WTC11 (cell line): ENCODE data around the gene IFT88. TPM values are rescaled to one million over a fixed set of nuclear protein-coding genes. Genes with fewer than 3 reads are reported as not detected.

Experiments
- ATAC-seq: fragments of 200-7000 bp; cut with Tn5 transposase; 2 replicates; pipeline ENCODE4 v1.10.0; 2021; ENCODE audit warnings: mild to moderate bottlenecking, moderate library complexity
- CTCF ChIA-PET: fragments of 300-600 bp; sonication (Branson Sonifier 250); formaldehyde crosslinking; loops from one replicate; lab custom pipeline; 2021; ENCODE audit warnings: antibody characterized with exemption; lab: Charles Lee
- POLR2A ChIA-PET: fragments of 350-600 bp; sonication (Branson Sonifier 250); formaldehyde crosslinking; loops from one replicate; lab custom pipeline; 2021; ENCODE audit warnings: antibody characterized with exemption; lab: Charles Lee
- DNase-seq: peaks from one replicate; pipeline ENCODE4 v3.0.0; 2021; ENCODE audit warnings: low spot score
- H3K27ac Mint-ChIP-seq: 2 replicates; pipeline ENCODE4 v1.8.0; 2021; ENCODE audit warnings: mixed read lengths
- H3K27me3 Mint-ChIP-seq: 2 replicates; pipeline ENCODE4 v1.8.0; 2021; ENCODE audit warnings: low read depth, mild to moderate bottlenecking, moderate library complexity, mixed read lengths
- H3K36me3 Mint-ChIP-seq: 2 replicates; pipeline ENCODE4 v1.8.0; 2021; ENCODE audit warnings: mixed read lengths
- H3K4me1 Mint-ChIP-seq: 2 replicates; pipeline ENCODE4 v1.8.0; 2022; ENCODE audit warnings: mixed read lengths
- H3K4me3 Mint-ChIP-seq: 2 replicates; pipeline ENCODE4 v1.8.0; 2021; ENCODE audit warnings: mild to moderate bottlenecking, moderate library complexity, mixed read lengths
- H3K9me3 Mint-ChIP-seq: 2 replicates; pipeline ENCODE4 v1.8.0; 2021; ENCODE audit warnings: mixed read lengths
- ARID4B ChIP-seq: sonication (generic); formaldehyde crosslinking; IDR thresholded peaks from 2 replicates; pipeline ENCODE4 v1.8.0; 2023; ENCODE audit warnings: missing genetic modification reagents, mild to moderate bottlenecking, borderline replicate concordance
- CREM ChIP-seq: sonication (generic); formaldehyde crosslinking; IDR thresholded peaks from 2 replicates; pipeline ENCODE4 v1.8.1; 2022; ENCODE audit warnings: mild to moderate bottlenecking, missing genetic modification reagents, moderate library complexity
- E2F1 ChIP-seq: sonication (generic); formaldehyde crosslinking; IDR thresholded peaks from 2 replicates; pipeline ENCODE4 v1.8.0; 2022; ENCODE audit warnings: mild to moderate bottlenecking, missing genetic modification reagents
- E2F4 ChIP-seq: sonication (generic); formaldehyde crosslinking; IDR thresholded peaks from 2 replicates; pipeline ENCODE4 v1.8.1; 2022; ENCODE audit warnings: low read depth, mild to moderate bottlenecking, moderate library complexity, missing genetic modification reagents, borderline replicate concordance
- ELF4 ChIP-seq: sonication (generic); formaldehyde crosslinking; IDR thresholded peaks from 2 replicates; pipeline ENCODE4 v1.8.1; 2022; ENCODE audit warnings: low read depth, mild to moderate bottlenecking, moderate library complexity, missing genetic modification reagents
- EMX1 ChIP-seq: fragments of 250-450 bp; sonication (Bioruptor Pico); IDR thresholded peaks from 2 replicates; pipeline ENCODE4 v1.8.0; 2021; ENCODE audit warnings: mild to moderate bottlenecking
- ETV6 ChIP-seq: sonication (generic); formaldehyde crosslinking; IDR thresholded peaks from 2 replicates; pipeline ENCODE4 v1.8.1; 2022; ENCODE audit warnings: mild to moderate bottlenecking, missing genetic modification reagents
- FOXJ3 ChIP-seq: sonication (generic); formaldehyde crosslinking; IDR thresholded peaks from 2 replicates; pipeline ENCODE4 v1.9.0; 2021; ENCODE audit warnings: missing genetic modification reagents, mild to moderate bottlenecking, borderline replicate concordance
- GABPB1 ChIP-seq: sonication (generic); formaldehyde crosslinking; IDR thresholded peaks from 2 replicates; pipeline ENCODE4 v1.8.1; 2023; ENCODE audit warnings: mild to moderate bottlenecking, missing genetic modification reagents
- HMGXB4 ChIP-seq: sonication (generic); formaldehyde crosslinking; IDR thresholded peaks from 2 replicates; pipeline ENCODE4 v1.8.1; 2023; ENCODE audit warnings: mild to moderate bottlenecking, moderate library complexity, missing genetic modification reagents
- IRF2 ChIP-seq: sonication (generic); formaldehyde crosslinking; IDR thresholded peaks from 2 replicates; pipeline ENCODE4 v1.8.0; 2022; ENCODE audit warnings: low read depth, missing genetic modification reagents, borderline replicate concordance
- RORB ChIP-seq: fragments of 250-450 bp; sonication (Bioruptor Pico); IDR thresholded peaks from 2 replicates; pipeline ENCODE4 v1.9.0; 2021; ENCODE audit warnings: mild to moderate bottlenecking
- STAT6 ChIP-seq: sonication (generic); formaldehyde crosslinking; conservative IDR thresholded peaks from 2 replicates; pipeline ENCODE4 v1.8.1; 2023; ENCODE audit warnings: mild to moderate bottlenecking, low read depth, missing genetic modification reagents, moderate library complexity
- TEAD1 ChIP-seq: sonication (generic); formaldehyde crosslinking; IDR thresholded peaks from 2 replicates; pipeline ENCODE4 v1.8.0; 2022; ENCODE audit warnings: mild to moderate bottlenecking, missing genetic modification reagents
- TEAD4 ChIP-seq: sonication (generic); formaldehyde crosslinking; IDR thresholded peaks from 2 replicates; pipeline ENCODE4 v1.8.0; 2022; ENCODE audit warnings: mild to moderate bottlenecking, missing genetic modification reagents
- ZMAT4 ChIP-seq: fragments of 250-450 bp; sonication (Bioruptor Pico); IDR thresholded peaks from 2 replicates; pipeline ENCODE4 v1.9.0; 2021; ENCODE audit warnings: mild to moderate bottlenecking
- ZNF317 ChIP-seq: sonication (generic); formaldehyde crosslinking; IDR thresholded peaks from 2 replicates; pipeline ENCODE4 v1.8.1; 2023; ENCODE audit warnings: low read depth, mild to moderate bottlenecking, moderate library complexity, missing genetic modification reagents, borderline replicate concordance
- ZNF425 ChIP-seq: fragments of 250-450 bp; sonication (Bioruptor Pico); conservative IDR thresholded peaks from 2 replicates; pipeline ENCODE4 v1.9.0; 2021; ENCODE audit warnings: mild to moderate bottlenecking
- ZSCAN18 ChIP-seq: fragments of 250-450 bp; sonication (Bioruptor Pico); IDR thresholded peaks from 2 replicates; pipeline ENCODE4 v2.1.2; 2022; ENCODE audit warnings: mild to moderate bottlenecking, moderate library complexity
- total RNA-seq: library from RNA; stranded (reverse); gene quantifications from 3 replicates; pipeline ENCODE4 v1.2.3, GENCODE V29; 2021

Gene IFT88
- total RNA-seq, 1 experiment from 2014 or later: 6.5 TPM

GRCh38 chr13:20679879-20680278 is 112.9 kb downstream of the IFT88 start (continued):
- TF ChIP-seq ZSCAN18 (CRISPR knock-in tag) (no peak), ZMAT4 (CRISPR knock-in tag) (no peak), ELF4 (CRISPR knock-in tag) (no peak), ZNF317 (CRISPR knock-in tag) (no peak), TEAD4 (CRISPR knock-in tag) (no peak), ZNF425 (CRISPR knock-in tag) (no peak)

GRCh38 chr13:20680416-20681080 is 113.6 kb downstream of the IFT88 start:
- no peak for ATAC-seq
- Mint-ChIP-seq H3K4me1 (peaks cover 48% of the 10 kb centered on the region), H3K4me3 (no peak overlapping the region), H3K9me3 (no peaks in the 10 kb centered on the region), H3K27ac (no peak overlapping the region), H3K36me3 (no peaks in the 10 kb centered on the region), H3K27me3 (no peaks in the 10 kb centered on the region)
- no peak for DNase-seq
- TF ChIP-seq GABPB1 (CRISPR knock-in tag): no peak
- no peak for TF ChIP-seq TEAD1 (CRISPR knock-in tag)
- TF ChIP-seq IRF2 (CRISPR knock-in tag): no peak
- TF ChIP-seq RORB (CRISPR knock-in tag): no peak
- TF ChIP-seq E2F1: no peak
- no peak for TF ChIP-seq E2F4 (CRISPR knock-in tag)
- no peak for TF ChIP-seq EMX1 (CRISPR knock-in tag)
- TF ChIP-seq FOXJ3: no peak
- no peak for TF ChIP-seq ZNF317 (CRISPR knock-in tag)
- no peak for TF ChIP-seq CREM (CRISPR knock-in tag)
- no peak for TF ChIP-seq ETV6
- no peak for TF ChIP-seq HMGXB4
- no peak for TF ChIP-seq ARID4B (CRISPR knock-in tag)
- no peak for TF ChIP-seq STAT6 (CRISPR knock-in tag)
- ChIA-PET CTCF (no interaction called here), POLR2A (no interaction called here)
